Spleen (tissue), 7 donors: ENCODE measurements around the gene PAQR4.

Experiments
- CTCF ChIP-seq, 11 experiments: fragments of 200-600 bp in 7 of 11; fragments of 450-650 bp in 4 of 11; sonication (generic) in 4 of 11; IDR thresholded peaks in 8 of 11; conservative IDR thresholded peaks in 3 of 11; 1 replicate in 7 of 11; 2 replicates in 4 of 11; pipeline versions ENCODE4 v1.4.0 to v1.8.0; 2016 to 2021; ENCODE audit warnings: antibody characterized with exemption in 11 of 11, inconsistent platforms in 4 of 11, mild to moderate bottlenecking in 1 of 11
- POLR2A ChIP-seq, 3 donors: fragments of 450-650 bp; IDR thresholded peaks; one replicate each; pipeline ENCODE4 v1.5.1; 2017; ENCODE audit warnings: antibody characterized with exemption in 3 of 3, mild to moderate bottlenecking in 1 of 3
- POLR2AphosphoS5 ChIP-seq, 3 donors: sonication (generic); formaldehyde crosslinking; IDR thresholded peaks; one replicate each; pipeline ENCODE4 v1.5.1; 2017; ENCODE audit warnings: antibody characterized with exemption in 3 of 3
- donor health status: DM: no; HTN: no; CAD: no; lungs with moderate emphysema.
- donor health status: DM: no; HTN: no; CAD: no.
- donor health status: DM: no; HTN: no; CAD: no.

GRCh38 chr16:2990891-2991290 lies 21.7 kb downstream of the PAQR4 start:
- TF ChIP-seq CTCF (IDR thresholded peaks at IDR 0.05 in 8 of 11, conservative IDR thresholded peaks at IDR 0.05 in 3 of 11): no peak
- no peak for TF ChIP-seq POLR2A (IDR thresholded peaks at IDR 0.05)
- no peak for TF ChIP-seq POLR2AphosphoS5 (IDR thresholded peaks at IDR 0.05)
